ENCODE results near the gene FAM210A.

FAM210A gene

GRCh38 chr18:13629841-13630715, 96.3 kb downstream of the FAM210A start:
- in situ Hi-C loops (cut with HindIII; ENCODE audit: low sequenced_read_pairs) = no loop called here
- peak; percentile 75 for TF ChIP-seq CTCF (IDR thresholded peaks at IDR 0.05; ENCODE audit: low read depth, low read length)
- peak; percentile 52 for DNase-seq (ENCODE audit: low read depth, low spot score)
- no peak overlapping the region for H3K4me3 ChIP-seq (ENCODE audit: low read depth, low read length)

GRCh38 chr18:13628211-13628610, 98.1 kb downstream of the FAM210A start:
- H3K4me3 ChIP-seq (ENCODE audit: low read depth, low read length) = no peak overlapping the region
- no peak for DNase-seq (ENCODE audit: low read depth, low spot score)
- in situ Hi-C loops (cut with HindIII; ENCODE audit: low sequenced_read_pairs) = no loop called here
- TF ChIP-seq CTCF (IDR thresholded peaks at IDR 0.05; ENCODE audit: low read depth, low read length) = no peak

- in situ Hi-C loops (cut with HindIII; ENCODE audit: low sequenced_read_pairs) = no loop called here
- no peak overlapping the region for H3K4me3 ChIP-seq (ENCODE audit: low read depth, low read length)
- DNase-seq (ENCODE audit: low read depth, low spot score) = no peak
- TF ChIP-seq CTCF (IDR thresholded peaks at IDR 0.05; ENCODE audit: low read depth, low read length) = no peak
Observed at GRCh38 chr18:13627639-13628038, 98.7 kb downstream of the FAM210A start.

DNA sequence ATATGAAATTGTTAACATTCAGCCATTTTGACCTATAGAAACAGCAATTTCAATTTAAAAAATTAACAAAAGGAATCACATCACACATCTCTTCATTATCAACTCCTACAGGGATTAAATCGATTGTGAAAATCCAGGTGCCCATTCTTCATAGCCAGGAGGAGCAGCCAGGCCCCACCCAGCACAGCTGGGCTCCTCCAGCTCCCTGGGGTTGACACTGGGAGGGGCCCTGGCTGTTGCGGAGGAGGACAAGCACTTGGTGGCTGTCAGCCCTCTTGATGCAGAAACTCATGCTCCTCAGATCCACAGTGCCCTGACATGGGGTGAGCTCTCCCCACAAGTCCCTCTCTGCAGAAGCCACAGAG, 99.8 kb downstream of the FAM210A start:
- in situ Hi-C loops (cut with HindIII; ENCODE audit: low sequenced_read_pairs) = no loop called here
- no peak for TF ChIP-seq CTCF (IDR thresholded peaks at IDR 0.05; ENCODE audit: low read depth, low read length)
- H3K4me3 ChIP-seq (ENCODE audit: low read depth, low read length) = no peak overlapping the region
- no peak for DNase-seq (ENCODE audit: low read depth, low spot score)

GRCh38 chr18:13625843-13626543, 100.4 kb downstream of the FAM210A start:
- H3K4me3 ChIP-seq (ENCODE audit: low read depth, low read length) = no peak overlapping the region
- TF ChIP-seq CTCF (IDR thresholded peaks at IDR 0.05; ENCODE audit: low read depth, low read length) = no peak
- in situ Hi-C loops (cut with HindIII; ENCODE audit: low sequenced_read_pairs) = no loop called here
- no peak for DNase-seq (ENCODE audit: low read depth, low spot score)

DNA sequence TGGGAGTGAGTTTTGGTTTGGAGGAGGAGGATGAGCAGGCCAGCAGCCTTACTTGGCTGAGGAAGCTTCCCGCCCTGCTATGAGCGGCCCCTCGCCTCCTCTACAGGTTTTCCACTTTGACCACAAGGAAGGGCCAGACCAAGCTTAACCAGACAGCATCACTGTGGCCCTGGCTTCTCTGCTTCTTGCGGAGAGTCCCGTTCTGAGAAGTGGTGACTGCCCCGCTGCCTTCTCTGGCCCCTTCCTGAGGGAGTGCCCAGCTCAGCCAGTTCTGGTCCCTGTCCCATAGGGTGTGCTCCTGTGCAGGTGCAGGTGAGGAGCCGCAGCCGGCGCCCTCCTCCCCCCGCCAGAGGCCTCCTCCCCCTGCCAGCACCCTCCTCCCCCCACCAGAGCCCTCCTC, 101.0 kb downstream of the FAM210A start:
- no peak overlapping the region for H3K4me3 ChIP-seq (ENCODE audit: low read depth, low read length)
- DNase-seq (ENCODE audit: low read depth, low spot score) = no peak
- in situ Hi-C loops (cut with HindIII; ENCODE audit: low sequenced_read_pairs) = no loop called here
- no peak for TF ChIP-seq CTCF (IDR thresholded peaks at IDR 0.05; ENCODE audit: low read depth, low read length)

Measured in astrocyte of the spinal cord (primary cell).